HCEC 1CT (cell line): ENCODE results near the gene PARG.
"Not testable (repeated sequence)": the region's sequence is repeated elsewhere in the genome, so short reads cannot be mapped to it uniquely, and the experiment has no call there.

Experiments used
- DNase-seq: peaks from one replicate; pipeline ENCODE4 v3.0.0-alpha.2; 2017

PARG gene

DNA sequence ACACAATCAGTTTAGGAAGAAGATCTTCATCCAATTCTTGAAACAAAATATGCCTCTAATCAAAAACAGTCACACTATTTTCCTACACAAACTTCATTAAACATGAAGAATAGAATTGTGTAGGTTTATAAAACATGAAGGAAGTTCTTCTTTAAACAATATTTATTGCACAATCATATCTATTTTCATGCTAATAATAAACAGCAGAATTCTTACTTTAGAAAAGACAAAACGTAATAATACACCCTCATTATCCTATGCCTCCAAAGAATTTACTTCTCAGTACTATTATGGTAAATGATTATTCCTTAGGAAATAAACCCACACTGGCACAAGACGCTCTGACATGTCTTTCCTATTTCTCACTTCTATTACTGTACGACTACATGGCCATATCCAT lies 41.4 kb downstream of the PARG start:
- not testable (repeated sequence) for DNase-seq

DNA sequence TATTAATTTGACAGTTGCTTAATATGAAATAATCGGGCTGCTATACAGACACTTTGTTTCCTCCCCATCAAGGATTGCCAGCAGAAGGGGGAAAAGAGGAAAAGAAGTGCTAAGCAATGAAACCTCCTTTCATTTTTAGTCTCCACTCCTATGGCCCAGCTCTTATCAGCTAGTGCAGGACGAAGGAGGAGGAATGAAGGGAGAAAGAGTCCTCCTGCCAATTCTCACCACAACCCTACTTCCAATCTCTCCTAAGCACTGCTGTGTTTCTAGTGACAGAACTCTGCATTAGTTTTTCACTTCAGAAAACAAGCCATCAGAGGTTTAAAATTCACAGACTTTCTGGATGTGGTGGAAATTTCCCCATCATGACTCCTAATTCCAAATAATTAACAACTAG lies 41.8 kb downstream of the PARG start:
- DNase-seq: not testable (repeated sequence)

DNA sequence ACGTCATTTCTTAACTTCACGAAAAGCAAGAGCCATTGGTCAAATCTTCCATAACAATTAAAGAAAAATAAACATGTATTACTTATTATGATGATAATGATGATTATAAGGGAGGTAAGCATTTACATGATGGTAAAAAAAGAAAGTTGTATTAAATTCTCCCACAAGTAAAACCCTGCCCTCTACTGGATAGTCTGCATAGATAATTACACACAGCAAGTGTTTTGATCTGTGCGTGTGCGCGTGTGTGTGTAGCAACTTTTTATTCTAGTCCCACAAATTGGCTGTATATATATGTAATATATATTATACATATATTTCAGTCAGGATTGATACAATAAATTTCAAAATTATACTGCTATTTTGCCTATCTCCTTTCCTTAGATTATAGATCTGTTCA lies 51.8 kb downstream of the PARG start:
- DNase-seq: not testable (repeated sequence)

DNA sequence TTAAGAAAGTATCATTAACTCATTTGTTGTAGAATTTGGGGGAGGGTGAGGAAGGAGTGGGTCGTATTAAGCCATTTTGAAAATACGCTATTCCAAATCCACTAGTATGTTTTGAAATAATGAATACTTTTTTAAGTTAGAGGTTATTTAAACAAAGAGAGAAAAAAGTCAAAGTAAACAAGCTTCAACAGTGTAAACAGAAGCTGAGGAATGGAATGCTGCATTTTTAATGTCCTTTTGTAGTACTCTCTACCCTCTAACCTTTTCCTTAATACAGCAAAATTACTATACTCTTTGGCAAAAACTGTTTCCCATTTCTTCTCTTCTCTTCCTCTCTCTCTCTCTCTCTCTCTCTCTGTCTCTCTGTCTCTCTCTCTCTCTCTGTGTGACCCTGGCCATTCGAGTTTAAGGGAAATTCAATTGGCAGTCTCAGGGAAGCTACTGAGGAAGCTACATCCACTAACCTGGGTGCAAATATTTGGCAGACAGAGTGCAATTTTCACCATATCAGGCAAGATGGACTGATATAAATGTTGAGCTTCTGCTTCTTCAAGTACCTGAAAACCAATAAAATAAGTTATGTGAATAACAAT lies 57.0 kb downstream of the PARG start:
- DNase-seq: not testable (repeated sequence)

DNA sequence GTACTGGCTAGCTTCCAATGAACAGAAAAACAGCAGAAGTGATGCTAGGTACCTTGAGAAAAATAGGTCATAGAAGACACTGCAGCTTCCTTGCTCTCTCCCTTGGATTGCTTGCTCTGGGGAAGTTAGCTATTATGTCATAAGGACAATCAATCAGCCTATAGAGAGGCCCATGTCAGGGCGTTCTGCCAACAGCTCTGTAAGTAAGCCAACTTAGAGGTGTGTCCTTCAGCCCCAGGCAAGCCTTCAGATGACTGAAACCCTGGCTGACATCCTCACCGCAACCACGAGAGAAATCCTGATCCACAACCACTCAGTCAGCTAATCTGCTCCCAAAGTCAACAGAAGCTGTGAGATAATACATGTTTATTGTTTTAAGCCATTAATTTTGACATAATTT lies 58.0 kb downstream of the PARG start:
- not testable (repeated sequence) for DNase-seq

DNA sequence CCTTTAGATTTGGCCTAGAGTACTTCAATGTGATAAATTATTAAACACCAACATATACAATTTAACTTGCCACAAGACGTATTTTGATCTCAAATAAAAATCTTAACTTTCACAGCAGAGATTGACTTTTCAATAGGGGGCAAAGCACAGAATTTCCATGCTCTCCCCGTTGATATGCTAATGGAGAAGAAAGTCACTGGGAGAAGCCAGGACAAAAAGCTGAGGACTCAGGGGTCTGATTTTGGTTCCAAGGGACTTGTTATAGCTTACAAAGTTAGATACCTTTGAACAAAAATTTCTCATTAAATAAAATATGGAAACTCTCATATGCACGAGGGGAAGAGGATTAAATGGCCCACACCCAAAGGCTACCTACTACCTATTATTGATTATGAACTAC lies 59.5 kb downstream of the PARG start:
- not testable (repeated sequence) for DNase-seq

DNA sequence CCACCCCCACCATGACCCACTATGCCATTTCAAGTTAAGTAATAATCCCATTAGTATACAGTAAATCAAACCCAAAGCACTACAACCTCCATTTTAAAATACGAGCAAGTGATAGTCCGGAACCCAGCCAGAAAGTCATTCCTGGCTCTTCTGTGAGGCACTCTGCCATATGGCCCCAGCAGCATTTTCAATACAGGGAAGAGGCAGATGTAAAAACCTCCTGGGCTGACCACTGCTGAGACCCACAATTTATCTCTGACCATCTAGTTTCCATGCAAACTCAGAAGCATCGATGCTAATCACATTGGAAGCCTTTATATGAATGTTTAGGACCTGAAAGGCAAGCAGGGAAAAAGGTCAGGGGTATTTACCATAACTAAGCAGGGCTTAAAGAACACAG lies 69.1 kb downstream of the PARG start:
- not testable (repeated sequence) for DNase-seq

DNA sequence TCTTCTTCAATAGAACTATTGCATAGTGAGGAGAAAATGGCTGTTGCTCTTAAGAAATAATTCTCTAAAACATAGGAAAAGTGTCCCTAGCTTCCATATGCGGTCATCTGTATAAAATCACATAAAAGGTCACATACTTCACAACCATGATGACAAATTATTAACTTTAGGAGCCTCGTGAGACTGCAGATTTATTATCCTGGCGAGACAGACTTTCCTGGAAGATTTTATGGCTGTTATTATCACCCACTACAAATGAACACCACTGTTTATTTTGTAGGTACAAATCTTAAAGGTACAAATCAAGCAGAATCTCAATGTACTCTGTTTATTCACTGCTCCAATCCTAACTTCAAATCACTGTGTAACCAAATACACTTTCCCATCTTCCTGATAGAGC lies 70.4 kb downstream of the PARG start:
- DNase-seq: not testable (repeated sequence)

DNA sequence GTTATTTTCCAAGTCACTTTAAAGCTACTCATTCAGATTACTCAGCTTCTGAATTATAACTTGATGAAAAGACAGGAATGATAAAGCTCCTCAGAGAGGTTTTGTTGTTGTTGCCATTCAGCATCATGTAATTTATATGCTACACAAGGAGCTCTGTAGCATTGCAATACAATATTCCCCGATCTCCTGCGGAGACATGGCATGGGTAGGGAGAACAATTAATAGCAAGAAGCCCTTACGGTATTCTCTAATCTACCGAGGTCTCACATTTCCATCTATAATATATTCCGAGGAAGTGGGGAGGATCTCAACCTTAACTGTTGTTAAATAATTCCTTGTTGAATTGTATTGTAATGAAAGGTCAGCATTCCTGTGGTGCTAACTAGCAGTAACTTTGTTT lies 81.9 kb downstream of the PARG start:
- DNase-seq: not testable (repeated sequence)

DNA sequence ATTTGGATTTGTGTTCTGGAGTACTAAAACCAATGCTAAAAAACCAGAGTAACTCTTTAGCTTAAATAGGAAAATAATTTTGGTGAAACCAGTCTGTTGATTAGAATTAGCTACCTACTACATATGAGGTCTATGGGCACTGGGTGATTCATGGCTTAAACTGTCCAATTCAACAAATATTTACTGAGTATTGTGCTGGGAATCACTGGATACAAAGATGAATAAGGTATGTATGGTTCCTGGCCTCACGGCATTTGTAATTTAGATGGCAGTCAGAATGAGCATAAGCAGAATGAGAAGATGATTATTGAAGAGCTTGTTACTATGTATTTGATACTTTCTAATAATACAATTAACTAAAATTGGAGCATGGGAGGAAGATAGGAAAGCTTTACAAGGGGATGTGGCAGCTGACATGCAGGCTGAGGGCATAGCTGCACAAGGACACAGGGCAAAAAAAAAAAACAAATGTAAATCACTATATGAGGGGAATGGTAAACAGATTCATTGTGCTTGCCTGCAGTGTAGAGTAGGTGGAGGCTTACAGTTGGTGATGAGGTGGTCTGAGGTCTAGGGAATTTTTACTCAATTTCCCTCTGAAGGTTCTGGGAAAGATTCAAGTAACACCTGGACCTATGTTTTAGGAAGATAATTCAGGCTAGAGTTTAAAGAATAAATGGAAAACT lies 83.0 kb downstream of the PARG start:
- not testable (repeated sequence) for DNase-seq

DNA sequence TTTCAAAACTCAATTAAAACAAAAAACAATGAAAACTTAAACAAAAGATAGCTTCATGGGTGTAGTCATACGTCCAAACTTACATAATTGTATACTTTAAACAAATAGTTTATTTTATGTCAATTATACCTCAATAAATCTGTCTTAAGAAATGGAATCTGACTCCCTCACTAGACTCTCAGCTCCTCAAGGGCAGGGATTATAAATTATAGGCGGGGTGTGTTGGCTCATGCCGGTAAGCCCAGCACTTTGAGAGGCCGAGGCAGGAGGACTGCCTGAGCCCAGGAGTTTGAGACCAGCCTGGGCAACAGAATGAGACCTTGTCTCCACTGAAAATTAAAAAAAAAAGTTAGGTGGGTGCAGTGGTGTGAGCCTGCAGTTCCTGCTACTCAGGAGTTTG lies 92.3 kb downstream of the PARG start:
- DNase-seq: not testable (repeated sequence)

DNA sequence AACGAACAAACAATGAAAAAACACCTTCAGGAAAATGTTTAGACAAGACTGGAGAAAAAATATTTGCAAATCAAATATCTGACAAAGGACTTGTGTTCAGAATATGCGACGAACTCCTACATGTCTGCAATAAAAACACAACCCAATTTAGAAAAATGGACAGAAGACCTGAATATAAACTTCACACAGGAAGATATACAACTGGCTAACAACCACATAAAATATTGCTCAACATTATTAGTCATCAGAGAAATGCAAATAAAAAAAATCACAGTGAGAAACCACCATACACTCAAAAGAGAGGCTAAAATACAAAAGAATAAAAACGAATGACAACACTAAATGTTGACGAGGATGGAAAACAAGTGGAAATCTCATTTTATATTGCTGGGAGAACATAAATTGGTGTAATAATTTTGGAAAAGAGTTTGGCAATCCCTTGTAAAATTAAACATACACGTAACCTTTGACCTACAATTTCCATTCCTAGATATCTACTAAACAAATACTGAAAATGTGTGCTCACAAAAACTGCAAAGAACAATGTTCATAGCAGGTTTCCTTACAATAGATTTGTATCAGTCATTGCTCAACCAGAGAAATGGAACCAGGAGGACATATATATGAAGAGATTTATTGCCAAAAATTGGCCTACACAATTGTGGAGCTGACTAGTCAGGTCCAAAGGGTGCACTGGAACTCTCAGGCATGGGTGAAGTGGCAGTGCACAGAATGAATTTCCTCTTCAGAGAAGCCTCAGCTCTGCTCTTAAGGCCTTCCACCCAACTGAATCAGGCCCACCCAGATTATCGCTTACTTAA lies 96.8 kb downstream of the PARG start:
- DNase-seq: peak; percentile 73

DNA sequence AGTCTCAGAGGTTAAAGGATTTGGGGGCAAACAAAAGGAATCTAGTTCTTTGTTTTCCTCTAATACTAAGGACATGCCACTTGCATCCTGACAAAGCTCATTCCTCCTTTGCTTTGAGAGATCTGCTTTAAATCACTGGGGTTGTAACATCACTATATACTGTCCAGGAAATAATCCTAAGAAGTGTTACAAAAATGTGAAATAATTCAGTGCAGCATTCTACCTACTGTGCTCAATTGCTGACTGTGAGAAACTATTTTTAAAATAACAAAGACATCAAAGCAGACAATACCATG lies 99.5 kb downstream of the PARG start:
- DNase-seq: not testable (repeated sequence)

DNA sequence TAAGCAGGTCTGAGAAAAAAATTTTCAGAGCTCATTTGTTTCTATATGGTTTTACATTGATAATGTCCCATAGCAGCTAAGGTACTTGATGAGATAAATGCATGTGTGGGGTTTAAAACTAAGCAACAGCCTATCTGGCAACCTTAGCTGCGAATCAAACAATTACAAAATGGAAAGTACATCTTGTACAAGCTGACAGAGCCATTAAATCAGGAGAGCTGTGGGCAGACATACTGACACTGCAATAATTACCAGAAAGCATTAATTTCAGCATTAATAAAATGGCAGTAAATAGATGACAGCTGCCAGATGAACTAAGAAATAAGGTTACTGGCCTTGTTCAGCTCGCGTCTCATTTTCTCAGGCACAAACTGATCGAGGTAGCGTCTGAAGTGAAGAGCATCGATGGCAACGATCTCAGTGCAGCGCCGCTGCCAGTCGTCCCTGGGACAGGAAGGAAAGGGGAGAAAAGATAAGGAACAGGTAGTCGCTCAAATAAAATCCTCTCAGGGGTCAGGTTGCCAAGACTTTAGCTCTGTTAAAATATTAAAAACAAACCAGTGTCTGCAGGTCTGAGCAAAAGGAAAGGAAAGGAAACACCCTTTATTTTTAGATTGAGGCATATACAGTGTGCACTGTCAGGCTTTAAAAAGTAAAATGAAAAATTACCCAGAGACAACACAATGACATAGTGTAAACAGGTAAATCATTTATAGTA lies 100.1 kb downstream of the PARG start:
- DNase-seq: no peak

DNA sequence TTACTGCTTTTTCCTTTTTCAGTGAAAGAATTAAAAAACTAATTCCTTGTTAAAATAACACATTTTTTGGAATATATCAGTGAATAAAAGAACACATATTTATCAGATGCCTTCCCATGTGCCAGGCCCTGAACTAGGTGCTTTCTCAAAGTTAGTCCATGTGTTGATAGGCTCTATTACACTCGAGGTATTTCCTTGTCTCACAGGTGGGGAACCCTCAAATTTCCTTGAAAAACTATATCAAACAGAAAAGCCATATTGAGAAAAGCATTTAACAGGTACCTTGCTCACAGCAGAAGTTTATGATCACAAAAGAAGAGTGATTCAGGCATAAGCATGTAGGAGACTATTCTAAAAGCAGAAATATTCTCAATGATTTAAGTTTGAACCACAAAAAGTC lies 104.1 kb downstream of the PARG start:
- no peak for DNase-seq

DNA sequence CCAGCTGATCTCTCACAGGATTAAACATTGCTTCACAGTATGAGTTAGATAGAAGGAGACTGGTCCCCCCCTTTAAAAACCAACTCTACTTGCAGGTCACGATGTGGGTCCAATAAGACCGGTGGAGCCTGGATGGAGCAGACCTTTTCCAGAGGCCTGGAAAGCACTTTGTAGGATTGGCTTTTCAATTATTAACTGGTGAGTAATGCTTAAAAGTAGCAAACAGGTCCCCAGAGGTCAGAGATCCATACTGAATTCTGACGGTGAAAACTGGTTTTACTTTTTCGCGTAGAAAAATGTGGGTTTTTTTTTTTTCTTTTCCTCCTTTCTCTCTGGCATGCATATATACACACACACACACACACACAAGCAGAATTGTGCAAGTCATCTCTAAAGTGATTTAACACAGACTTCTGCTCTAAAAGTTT lies 104.8 kb downstream of the PARG start:
- no peak for DNase-seq

DNA sequence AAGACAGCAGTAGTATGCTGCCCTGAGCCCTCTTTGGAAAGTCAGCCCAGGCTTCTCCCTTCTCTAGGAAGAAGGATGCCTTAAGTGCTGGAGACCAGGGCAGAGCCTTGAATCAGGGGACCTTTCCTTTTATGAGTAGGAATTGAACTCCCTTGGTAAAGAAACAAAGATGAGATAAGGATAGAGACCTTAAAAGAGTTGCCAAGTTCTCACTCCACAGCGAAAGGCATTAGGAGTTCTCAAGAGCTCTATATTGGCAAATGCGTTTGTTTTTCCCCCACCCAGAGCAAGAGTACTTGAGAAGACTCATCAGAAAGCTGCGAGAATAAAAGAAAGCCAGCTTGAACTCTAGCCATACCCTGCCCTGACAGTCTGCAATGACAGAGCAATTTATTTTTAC lies 106.9 kb downstream of the PARG start:
- no peak for DNase-seq

DNA sequence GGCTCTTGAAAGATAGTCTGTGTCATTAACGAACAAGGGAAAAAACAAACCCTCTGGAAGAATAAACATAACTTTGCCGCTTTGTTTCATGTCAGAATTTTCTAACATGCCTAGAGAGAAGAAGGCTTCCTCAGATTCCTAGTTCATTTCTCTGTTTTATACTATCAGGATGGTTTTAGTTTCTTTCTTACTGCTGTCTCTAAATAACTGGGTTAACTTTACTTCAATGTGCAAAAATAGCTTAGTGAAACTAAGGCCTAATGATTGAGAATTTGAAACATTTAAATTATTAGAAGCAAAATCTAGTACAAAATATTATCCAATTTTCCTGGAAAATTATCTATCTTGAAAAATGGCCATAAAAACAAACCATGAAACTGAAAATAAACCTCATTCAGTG lies 107.6 kb downstream of the PARG start:
- no peak for DNase-seq

DNA sequence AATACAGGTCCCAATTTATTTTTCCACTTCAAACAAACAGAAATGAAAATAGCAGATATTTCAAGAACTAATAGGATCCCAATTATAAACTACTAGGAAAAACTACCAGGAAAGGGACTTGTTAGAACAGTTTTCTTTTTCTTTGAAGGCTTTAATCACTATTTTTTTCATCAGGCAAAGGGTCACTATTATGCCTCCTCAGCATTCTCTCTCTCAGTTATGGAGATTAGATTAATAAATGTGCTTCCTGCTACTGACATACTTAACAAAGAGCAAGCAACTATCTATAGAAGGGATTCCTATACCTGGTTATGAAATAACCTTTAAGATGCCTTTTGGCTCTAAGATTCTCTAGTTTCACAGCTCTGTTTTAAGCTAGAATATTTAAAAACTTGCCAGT lies 108.7 kb downstream of the PARG start:
- no peak for DNase-seq

DNA sequence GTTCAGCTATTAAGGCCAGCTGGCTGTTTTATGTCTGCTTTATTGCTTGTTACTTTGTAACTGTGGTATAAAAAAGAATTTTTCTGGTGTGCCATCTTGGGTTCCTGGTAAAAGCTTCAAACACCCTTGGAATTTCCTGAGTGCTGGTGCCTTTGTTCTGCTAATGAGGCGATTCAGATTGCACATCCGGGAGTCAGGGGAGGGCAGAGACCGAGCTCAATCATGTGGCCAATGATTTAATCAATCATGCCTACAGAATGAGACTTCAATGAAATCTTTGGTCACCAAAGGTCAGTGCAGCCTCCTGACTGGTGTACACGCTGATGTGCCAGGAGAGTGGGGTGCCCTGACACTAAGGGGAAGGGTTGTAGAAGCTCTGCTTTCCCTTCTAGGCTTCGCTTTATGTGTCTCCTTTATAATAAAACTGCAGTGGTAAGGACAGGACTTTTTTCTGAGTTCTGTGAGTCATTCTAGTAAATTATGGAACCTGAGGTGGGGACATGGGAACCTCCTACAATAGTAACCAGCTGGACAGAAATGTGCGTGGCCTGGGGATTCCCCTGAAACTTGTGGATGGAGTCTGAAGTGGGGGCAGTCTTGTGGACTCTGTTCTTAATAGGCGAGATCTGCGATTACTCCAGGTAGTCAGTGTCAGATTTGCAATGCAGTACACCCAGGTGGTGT lies 110.3 kb downstream of the PARG start:
- DNase-seq: no peak

DNA sequence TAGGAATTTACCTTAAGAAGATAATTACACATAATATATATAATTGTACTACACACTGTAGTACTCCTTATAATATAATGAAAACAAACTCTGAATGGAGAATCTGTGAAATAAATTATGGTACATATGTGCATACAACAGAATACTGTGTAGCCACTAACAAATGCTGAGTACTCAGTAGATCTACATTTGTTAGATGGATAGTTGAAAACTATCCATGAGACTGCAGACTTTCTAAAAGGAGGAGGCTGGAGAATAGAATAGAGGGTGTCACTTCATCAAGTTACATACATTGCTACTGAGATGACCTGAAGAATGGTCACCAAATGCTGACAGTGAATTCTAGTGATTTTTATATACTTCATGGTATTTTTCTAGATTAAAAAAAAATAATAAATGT lies 111.0 kb downstream of the PARG start:
- no peak for DNase-seq

DNA sequence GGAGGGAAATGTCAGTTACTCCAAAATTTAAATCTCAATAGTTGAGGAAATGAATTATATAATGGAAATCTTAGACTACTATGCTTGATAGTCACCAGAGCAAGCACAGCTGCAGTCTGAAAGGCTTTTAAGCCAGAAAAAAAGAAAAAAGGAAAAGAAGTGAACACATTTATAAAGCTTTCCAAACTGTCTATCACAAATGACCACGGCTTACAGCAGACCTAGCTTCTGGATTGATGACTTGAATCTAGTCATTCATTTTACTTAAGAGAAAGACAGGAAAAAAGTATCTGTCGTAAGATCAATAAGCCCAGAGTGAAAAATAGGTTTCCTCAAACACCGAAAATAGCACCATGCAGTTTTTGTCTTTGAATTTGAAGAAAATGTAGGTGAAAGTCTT lies 111.8 kb downstream of the PARG start:
- DNase-seq: no peak

DNA sequence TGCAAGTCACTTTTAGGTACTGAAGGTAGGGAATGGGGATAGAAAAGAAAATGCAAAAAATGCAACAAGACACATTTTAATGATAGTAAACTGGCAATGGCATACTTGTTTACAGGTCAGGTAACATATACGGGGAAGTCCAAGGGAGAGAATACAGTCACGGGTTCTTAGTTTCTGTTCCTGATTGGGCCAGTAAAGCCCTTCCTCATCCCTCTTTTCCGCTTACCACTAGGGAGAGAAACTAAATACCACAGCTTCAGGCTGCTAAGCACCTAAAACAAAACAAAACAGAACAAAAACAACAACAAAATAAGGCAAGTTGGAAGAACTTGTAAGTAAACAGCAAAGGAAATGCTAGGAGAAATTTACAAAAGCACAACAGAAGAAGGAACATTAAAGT lies 114.5 kb downstream of the PARG start:
- DNase-seq: no peak
